ENCODE results near the gene MYO5A. TPM values are rescaled to one million over a fixed set of nuclear protein-coding genes. Genes with fewer than 3 reads are reported as not detected.

Gene MYO5A
- polyA plus RNA-seq, 1 of the 3 experiments (the other 2 are of a cell fraction) = 11.0 TPM

GRCh38 chr15:52392008-52392687 lies 136.5 kb downstream of the MYO5A start:
- Histone ChIP-seq H3K9me2 (no peaks in the 10 kb centered on the region), H3K4me1 (ENCODE audit: control insufficient read depth in 1 of 2, insufficient read depth in 2 of 2, low read depth in 1 of 2, low read length in 1 of 2) (no peaks in the 10 kb centered on the region; a peak in 1 of 4 replicates), H3K9ac (no peak overlapping the region), H4K20me1 (ENCODE audit: insufficient read depth) (no peaks in the 10 kb centered on the region), H3F3A (replicated peaks; ENCODE audit: insufficient read depth) (no peaks in the 10 kb centered on the region), H3K36me3 (replicated peaks in 1 of 2; ENCODE audit: control insufficient read depth in 1 of 2, insufficient read depth in 2 of 2, low read length in 1 of 2) (peaks cover 18 to 40% of the 10 kb centered on the region in 2 experiments), H3K9me3 (no peaks in the 10 kb centered on the region), H3K79me2 (ENCODE audit: insufficient read depth) (no peaks in the 10 kb centered on the region), H2AFZ (ENCODE audit: low read depth) (no peak overlapping the region), H3K4me2 (no peak overlapping the region), H3K4me3 (ENCODE audit: low read depth in 2 of 2, low read length in 1 of 2) (no peak overlapping the region), H3K27ac (ENCODE audit: low read depth in 2 of 2, low read length in 1 of 2) (no peak overlapping the region), H3K27me3 (ENCODE audit: insufficient read depth) (no peaks in the 10 kb centered on the region)
- DNase-seq = no peak
- CTCF ChIA-PET = interaction anchor here (0.6 kb wide), 1 partner anchor 33 kb away, joined by 3 read pairs; no protein-coding TSS in a partner anchor
- WGBS (ENCODE audit: low lambda C conversion rate) = 74% methylated on average over 6 of the region's 6 CpGs
- POLR2A ChIA-PET = no interaction called here
- TF ChIP-seq GATA2 (CRISPR knock-in tag; IDR thresholded peaks at IDR 0.05) (no peak), TAF1 (IDR thresholded peaks at IDR 0.05; ENCODE audit: borderline replicate concordance, low read depth, low read length) (no peak), NRF1 (IDR thresholded peaks at IDR 0.05; ENCODE audit: low read depth, low read length) (no peak), YY1 (IDR thresholded peaks at IDR 0.05; ENCODE audit: low read depth) (no peak), USF2 (IDR thresholded peaks at IDR 0.05; ENCODE audit: borderline replicate concordance, low read depth, low read length) (no peak), EP300 (IDR thresholded peaks at IDR 0.05; ENCODE audit: borderline replicate concordance in 1 of 2, low read depth in 1 of 2, low read length in 1 of 2) (no peak), FOSL2 (IDR thresholded peaks at IDR 0.05; ENCODE audit: borderline replicate concordance, low read depth) (no peak), TCF12 (IDR thresholded peaks at IDR 0.05) (no peak), POLR2AphosphoS5 (IDR thresholded peaks at IDR 0.05; ENCODE audit: low read depth, low read length) (no peak), IRF3 (IDR thresholded peaks at IDR 0.05; ENCODE audit: low read depth, low read length) (no peak), SIN3A (IDR thresholded peaks at IDR 0.05; ENCODE audit: borderline replicate concordance, low read depth, low read length) (no peak), JUND (IDR thresholded peaks at IDR 0.05) (no peak), EZH2phosphoT487 (IDR thresholded peaks at IDR 0.05; ENCODE audit: borderline replicate concordance, low read depth) (no peak), USF1 (IDR thresholded peaks at IDR 0.05; ENCODE audit: borderline replicate concordance, low read depth) (no peak), RFX5 (IDR thresholded peaks at IDR 0.05; ENCODE audit: low read length) (no peak), MXI1 (IDR thresholded peaks at IDR 0.05; ENCODE audit: low read depth, low read length) (no peak)

Data from SK-N-SH (cell line).